SHP77 treated with DMSO at 0.1 percent for 48 hours (cell line): ENCODE data around the gene TMEM51.

ENCODE experiments used
- DNase-seq: peaks from one replicate; lab custom pipeline; 2025; lab: John Stamatoyannopoulos, UW

Gene TMEM51, protein sequence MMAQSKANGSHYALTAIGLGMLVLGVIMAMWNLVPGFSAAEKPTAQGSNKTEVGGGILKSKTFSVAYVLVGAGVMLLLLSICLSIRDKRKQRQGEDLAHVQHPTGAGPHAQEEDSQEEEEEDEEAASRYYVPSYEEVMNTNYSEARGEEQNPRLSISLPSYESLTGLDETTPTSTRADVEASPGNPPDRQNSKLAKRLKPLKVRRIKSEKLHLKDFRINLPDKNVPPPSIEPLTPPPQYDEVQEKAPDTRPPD

DNA sequence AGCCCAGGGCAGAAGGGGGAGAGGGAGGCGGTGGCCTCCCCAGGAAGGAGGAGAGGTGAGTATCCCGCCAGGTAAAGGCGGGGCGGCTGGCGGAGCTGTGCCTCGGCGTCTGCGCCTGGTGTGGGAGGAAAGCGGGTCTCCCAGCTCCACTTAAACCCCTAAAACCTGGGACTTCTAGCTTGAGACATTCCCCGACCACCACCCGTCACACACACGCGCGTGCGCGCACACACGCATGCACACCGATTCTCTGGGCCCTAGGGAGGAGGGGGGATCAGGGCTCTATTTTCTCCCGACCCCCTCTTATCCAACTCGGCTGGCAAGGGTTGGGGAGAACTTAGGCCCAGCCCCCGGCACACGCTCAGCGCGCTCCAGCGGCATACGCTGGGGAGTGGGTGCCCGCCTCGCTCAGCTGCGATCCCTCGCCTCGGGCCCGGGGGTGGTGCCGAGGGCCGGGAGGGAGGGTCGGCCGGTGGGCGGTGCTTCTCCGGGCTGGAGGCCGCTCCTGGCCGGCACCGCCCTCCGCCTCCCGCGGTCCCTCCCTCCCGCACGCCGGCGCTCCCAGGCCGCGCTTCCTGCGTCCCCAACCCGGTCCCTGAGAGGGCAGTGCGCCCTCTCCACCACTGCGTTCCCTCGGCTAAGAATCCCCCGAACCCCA lies at the start of gene TMEM51:
TSS of gene TMEM51 (plus strand) at position 564 of the 658 bp plus-strand sequence. CDS start 61,341 bp downstream, outside the sequence.
- DNase-seq: peak; percentile 24

DNA sequence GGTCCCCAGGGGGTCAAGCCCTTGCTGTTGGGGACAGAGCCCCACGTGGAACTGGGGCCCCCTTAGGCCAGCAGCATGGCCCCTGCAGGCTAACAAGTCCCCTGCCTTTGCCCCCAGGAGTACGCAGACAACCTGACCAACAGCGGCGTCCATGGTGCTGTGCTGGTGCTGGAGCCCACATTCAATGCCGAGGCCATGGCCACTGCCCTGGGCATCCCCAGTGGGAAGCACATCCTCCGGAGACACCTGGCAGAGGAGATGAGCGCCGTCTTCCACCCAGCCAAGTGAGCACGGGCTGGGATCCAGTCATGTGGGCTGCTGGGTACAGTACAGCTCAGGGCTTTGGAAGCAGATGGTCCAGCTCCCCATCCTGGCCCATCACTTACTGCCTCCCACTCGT lies 49.6 kb upstream of the TMEM51 start:
- no peak for DNase-seq

- DNase-seq: no peak
Observed at GRCh38 chr1:15104768-15105167, 48.8 kb upstream of the TMEM51 start.

DNA sequence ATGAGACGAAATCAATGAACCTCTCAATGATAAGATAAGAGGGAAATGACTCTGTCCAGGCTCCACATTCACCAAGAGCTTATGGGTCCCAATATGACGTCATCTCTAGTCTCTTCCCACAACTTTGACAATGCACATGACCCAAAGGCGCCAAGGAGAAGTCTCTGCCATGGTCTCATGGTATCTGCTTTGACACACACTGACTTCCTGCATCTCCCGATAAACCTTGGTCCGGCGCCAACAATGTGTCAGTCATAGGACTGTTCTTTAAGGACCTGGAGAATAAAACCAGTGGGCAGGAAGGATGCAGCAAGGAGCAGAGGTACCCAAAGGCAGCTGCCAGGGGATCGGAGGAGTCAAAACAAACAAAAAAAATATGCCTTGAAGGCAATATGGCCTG lies 46.9 kb upstream of the TMEM51 start:
- DNase-seq: no peak

- no peak for DNase-seq
Observed at GRCh38 chr1:15107058-15107687, 46.4 kb upstream of the TMEM51 start.

DNA sequence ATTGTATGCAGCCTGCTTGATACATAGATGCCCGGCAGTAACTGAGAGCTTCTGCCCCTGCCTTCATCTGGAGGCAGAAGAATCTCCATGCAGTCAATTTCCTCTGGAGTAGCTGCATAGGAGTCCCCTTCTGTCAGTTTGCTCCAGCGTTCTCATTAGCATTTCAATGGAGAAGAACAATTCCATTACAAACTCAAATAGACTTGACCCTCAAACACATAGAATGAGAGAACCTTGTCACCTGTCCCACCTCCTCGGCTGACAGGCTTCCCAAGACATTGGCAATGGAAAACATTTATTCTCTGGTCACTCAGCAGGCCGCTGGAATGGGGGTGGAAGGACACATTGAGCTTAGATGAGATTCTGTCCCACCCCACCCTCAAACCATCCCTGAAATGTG lies 45.6 kb upstream of the TMEM51 start:
- DNase-seq: no peak

GRCh38 chr1:15110128-15110866 lies 43.2 kb upstream of the TMEM51 start:
- no peak for DNase-seq

GRCh38 chr1:15110867-15111230 lies 42.7 kb upstream of the TMEM51 start:
- DNase-seq: no peak

DNA sequence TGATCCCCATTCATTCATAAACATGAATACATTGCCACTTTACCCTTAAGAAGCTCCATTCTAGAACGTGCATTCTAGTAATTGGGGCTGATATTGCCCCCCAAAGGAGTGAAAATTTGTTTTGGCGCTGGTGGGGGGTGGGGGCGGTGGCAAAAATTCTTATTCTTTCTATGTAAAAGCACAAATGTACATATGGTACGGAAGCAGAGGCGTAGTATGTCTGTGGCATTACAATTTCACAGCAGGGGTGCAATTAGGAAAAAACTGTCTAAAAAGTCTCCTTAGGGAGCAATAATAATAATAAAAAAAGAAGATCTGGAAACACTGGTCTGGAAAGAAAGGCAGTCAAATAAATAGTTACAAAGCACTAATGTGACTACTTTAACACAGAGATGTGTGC lies 40.4 kb upstream of the TMEM51 start:
- DNase-seq: no peak

DNA sequence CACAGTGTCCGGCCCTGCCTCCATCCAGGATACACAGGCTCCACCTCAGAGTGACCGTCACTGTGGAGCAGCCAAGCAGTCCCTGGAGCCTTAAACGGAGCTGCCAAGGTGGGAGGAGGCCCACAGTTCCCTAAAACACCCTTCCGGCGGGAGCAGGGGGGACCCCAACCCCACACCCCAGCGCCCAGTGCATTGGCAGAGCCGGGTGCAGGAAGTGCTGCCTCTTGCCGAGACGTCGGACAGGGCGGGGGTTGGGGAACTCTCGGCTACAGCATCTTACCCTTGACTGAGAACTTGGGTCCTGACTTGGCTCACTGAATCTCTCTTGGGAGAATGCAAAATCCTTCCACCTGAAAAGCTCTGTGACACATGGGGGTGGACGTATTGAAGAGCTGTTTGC lies 38.7 kb upstream of the TMEM51 start:
- no peak for DNase-seq

DNA sequence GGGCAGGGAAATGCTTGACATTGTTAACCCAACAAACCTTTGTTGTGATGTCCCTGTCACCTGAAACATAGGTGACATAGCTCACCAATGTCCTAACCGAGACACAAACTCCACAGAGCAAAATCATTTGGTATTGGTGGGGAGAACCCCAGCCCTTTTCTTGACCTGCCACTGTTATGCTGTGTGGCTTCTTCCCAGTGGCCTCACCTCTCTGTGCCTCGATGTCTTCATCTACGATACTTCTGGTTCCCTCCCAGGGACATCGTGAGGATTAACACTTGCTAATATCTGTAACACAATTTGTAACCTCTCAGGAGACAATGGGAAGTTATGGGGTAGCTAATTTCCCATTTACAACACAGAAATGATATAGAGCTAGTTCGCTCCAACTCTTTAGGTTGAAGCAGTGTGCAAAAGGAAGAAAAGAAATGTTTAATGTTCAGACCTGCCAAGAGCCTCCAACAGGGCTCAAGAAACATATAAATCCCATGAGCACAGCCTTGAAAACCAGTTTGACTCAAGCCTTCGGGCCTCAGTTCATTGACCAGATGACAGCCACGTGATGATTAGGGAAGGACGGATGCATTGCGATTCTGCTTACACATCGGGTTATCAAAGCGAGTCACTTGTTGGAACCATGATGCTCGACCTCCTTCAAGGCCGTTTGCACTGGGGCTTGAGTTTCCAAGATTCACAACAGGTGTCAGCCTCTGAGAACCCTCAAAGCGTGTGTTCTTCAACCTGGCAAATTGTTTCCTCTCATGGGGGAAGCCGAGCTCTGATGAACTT lies 37.8 kb upstream of the TMEM51 start:
- DNase-seq: no peak

- no peak for DNase-seq
Observed at GRCh38 chr1:15116966-15117365, 36.6 kb upstream of the TMEM51 start.

DNA sequence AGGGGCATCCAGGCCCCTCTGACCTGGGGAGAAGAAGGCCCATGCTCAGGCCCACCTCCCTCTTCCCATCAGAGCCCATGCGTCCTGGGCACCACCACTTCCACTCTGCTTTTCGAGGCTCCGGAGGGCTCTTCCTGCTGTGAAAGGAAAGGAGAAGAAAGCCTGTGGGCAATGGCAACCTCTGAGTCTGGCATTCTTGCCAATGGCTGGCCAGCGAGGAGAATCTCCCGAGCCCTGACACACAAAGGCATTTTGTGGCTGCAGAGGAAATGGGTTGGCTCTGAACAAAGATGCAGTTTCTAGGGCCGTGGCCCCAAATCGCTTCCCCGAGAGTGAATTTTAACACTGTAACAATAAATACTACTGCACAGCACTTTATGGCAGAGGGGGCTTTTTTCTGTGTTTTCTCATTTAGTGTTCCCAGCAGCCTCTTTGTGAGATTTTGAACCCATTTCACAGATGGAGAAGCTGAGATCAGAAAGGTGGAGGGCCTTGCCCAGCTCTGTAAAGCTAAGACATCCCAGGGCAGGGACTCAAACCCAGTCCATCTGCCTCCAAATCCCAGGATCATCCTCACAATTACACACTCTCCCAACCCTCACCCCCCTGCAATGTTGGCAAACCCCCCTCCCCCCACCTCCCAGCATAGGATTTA lies 35.7 kb upstream of the TMEM51 start:
- no peak for DNase-seq

GRCh38 chr1:15118579-15118978 lies 35.0 kb upstream of the TMEM51 start:
- no peak for DNase-seq

DNA sequence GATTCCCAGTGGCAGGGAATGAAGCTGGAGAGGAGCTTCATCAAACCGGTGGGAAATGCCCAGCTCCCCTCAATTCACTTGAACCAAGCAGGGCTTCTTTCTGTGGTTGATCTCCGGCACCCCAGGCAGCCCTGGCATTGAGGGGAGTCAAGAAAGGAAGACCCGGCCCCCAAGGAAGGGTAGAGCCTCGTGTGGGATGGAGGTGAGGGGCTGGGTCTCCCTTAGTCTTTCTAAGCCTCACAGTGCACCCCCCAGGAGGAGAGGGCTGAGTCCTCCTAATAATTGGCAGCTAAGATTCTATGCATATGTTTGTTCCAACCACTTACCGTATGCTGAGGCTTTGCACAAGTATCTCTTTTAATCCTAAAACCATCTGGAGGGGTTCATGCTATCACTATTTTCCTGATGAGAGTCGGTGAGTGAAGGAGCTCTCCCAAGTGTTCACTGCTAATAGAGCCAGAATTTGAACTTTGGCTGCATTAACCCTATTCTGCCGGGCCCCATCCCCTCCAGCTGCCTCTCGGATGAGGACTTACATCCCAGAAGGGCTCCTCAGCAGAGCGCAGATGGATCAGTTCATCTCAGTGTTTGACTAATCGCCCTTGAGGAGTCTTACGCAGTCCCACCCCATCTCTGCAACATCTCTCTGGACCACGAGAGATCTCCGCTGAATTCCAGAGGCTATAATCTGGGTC lies 33.1 kb upstream of the TMEM51 start:
- DNase-seq: no peak

- no peak for DNase-seq
Observed at GRCh38 chr1:15122331-15122730, 31.2 kb upstream of the TMEM51 start.

GRCh38 chr1:15123270-15123669 lies 30.3 kb upstream of the TMEM51 start:
- DNase-seq: no peak

- no peak for DNase-seq
Observed at GRCh38 chr1:15123925-15124324, 29.6 kb upstream of the TMEM51 start.

DNA sequence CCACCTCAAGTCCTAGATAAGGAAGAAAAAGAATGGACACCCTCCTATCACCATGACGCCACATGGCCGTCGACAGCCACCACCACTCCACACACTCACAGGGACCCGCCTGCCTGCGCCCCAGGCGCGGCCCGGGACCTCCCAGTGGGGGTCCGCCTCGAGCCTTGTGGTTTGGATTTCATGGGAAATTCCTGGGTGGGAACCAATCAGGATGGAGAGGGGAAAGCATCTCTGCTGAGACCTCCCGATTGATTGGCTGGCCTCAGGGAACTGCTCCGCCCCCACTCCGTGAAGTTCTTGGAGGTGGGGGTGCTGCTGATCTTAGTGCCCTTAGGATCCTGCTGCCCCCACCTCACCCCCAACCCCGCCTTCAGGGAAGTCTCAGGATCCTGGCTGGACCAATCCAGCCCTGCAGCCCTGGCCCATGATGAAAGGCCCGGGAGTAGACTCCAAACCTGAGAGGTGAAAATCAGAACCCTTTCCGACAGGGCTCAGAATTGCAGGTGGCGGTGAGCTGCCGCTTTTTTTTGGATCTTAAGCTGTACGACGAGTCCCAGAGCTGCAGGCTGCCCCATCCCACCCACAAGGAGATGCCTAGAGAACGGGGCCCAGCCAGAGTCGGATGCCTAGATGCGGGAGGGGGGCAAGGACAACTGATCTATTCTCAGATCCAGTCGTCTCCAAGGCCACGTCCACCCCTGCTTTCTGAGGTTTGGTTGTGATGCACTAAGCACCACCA lies 29.0 kb upstream of the TMEM51 start:
- DNase-seq: no peak

GRCh38 chr1:15125101-15125745 lies 28.3 kb upstream of the TMEM51 start:
- no peak for DNase-seq
